H1 (cell line): Measurements from ENCODE around the gene SH2B2. TPM values are rescaled to one million over a fixed set of nuclear protein-coding genes. Genes with fewer than 3 reads are reported as not detected.

ENCODE experiments used
- CTCF ChIA-PET: fragments of 300-600 bp; sonication (Branson Sonifier 250); formaldehyde crosslinking; loops from one replicate; lab custom pipeline; 2021; ENCODE audit not compliant: partially characterized antibody; lab: Charles Lee
- POLR2A ChIA-PET: fragments of 300-600 bp; sonication (Branson Sonifier 250); formaldehyde crosslinking; loops from one replicate; lab custom pipeline; 2021; ENCODE audit warnings: inconsistent platforms; ENCODE audit not compliant: partially characterized antibody; lab: Charles Lee
- DNase-seq, 2 experiments: peaks; one replicate each; pipeline versions ENCODE4 v3.0.0 to v3.0.0-alpha.2; 2010 to 2022; ENCODE audit warnings: low spot score in 2 of 2, low read depth in 1 of 2, mixed read lengths in 1 of 2
- FAIRE-seq: peaks from 2 replicates; lab custom pipeline; 2011; peaks lifted over from hg19 to GRCh38; lab: Jason Lieb, UNC
- H2AFZ ChIP-seq: 2 replicates; pipeline ENCODE4 v1.8.1; 2012; ENCODE audit warnings: low read length, inconsistent platforms
- H2AK5ac ChIP-seq: 2 replicates; pipeline ENCODE4 v1.6.1; 2013; ENCODE audit warnings: low read depth, low read length
- H2BK120ac ChIP-seq: replicated peaks from 2 replicates; pipeline ENCODE3; 2013; ENCODE audit warnings: low read depth, low read length, inconsistent platforms
- H2BK12ac ChIP-seq: 2 replicates; pipeline ENCODE4 v1.6.1; 2013; ENCODE audit warnings: low read depth, low read length
- H2BK15ac ChIP-seq: 2 replicates; pipeline ENCODE4 v1.6.1; 2013; ENCODE audit warnings: low read length
- H2BK20ac ChIP-seq: 2 replicates; pipeline ENCODE4 v1.6.1; 2013; ENCODE audit warnings: low read length
- H2BK5ac ChIP-seq: 2 replicates; pipeline ENCODE4 v1.6.1; 2013; ENCODE audit warnings: low read depth, low read length
- H3K14ac ChIP-seq: 2 replicates; pipeline ENCODE4 v1.6.1; 2013; ENCODE audit warnings: inconsistent platforms; ENCODE audit not compliant: insufficient read length
- H3K18ac ChIP-seq: 2 replicates; pipeline ENCODE4 v1.6.1; 2013; ENCODE audit warnings: low read length; ENCODE audit errors: extremely low read depth
- H3K23ac ChIP-seq: 2 replicates; pipeline ENCODE4 v1.6.1; 2013; ENCODE audit warnings: inconsistent platforms; ENCODE audit not compliant: insufficient read length
- H3K23me2 ChIP-seq: 2 replicates; pipeline ENCODE4 v1.6.1; 2013; ENCODE audit warnings: low read depth, low read length
- H3K27ac ChIP-seq: 2 replicates; pipeline ENCODE4 v1.6.1; 2011; ENCODE audit warnings: low read depth, low read length, inconsistent platforms
- H3K27me3 ChIP-seq, 4 experiments: replicated peaks in 1 of 4; 1 replicate in 1 of 4; 2 replicates in 3 of 4; pipeline versions ENCODE4 v1.6.1 to v1.8.1; 2011 to 2013; ENCODE audit warnings: low read length in 3 of 4, mild to moderate bottlenecking in 3 of 4, inconsistent platforms in 2 of 4, mixed read lengths in 2 of 4, moderate library complexity in 1 of 4; ENCODE audit not compliant: control insufficient read depth in 3 of 4, insufficient read depth in 3 of 4; ENCODE audit errors: extremely low read depth in 1 of 4
- H3K36me3 ChIP-seq, 4 experiments: 2 replicates each; pipeline versions ENCODE4 v1.6.1 to v1.8.1; 2011 to 2013; ENCODE audit warnings: mild to moderate bottlenecking in 4 of 4, low read length in 3 of 4, moderate library complexity in 2 of 4, control low read depth in 1 of 4, inconsistent platforms in 1 of 4; ENCODE audit not compliant: insufficient read depth in 4 of 4, control insufficient read depth in 2 of 4
- H3K4ac ChIP-seq: replicated peaks from 2 replicates; pipeline ENCODE3; 2013; ENCODE audit warnings: low read length, low read depth, mixed read lengths, inconsistent platforms; ENCODE audit not compliant: insufficient read length
- H3K4me1 ChIP-seq, 4 experiments: replicated peaks in 1 of 4; 1 replicate in 1 of 4; 2 replicates in 3 of 4; pipeline versions ENCODE4 v1.6.1 to v1.8.1; 2011 to 2013; ENCODE audit warnings: low read length in 3 of 4, inconsistent platforms in 2 of 4, mixed read lengths in 1 of 4; ENCODE audit not compliant: insufficient read depth in 4 of 4, control insufficient read depth in 3 of 4
- H3K4me2 ChIP-seq, 2 experiments: 2 replicates each; pipeline versions ENCODE4 v1.6.1 to v1.8.1; 2011 to 2013; ENCODE audit warnings: low read depth in 2 of 2, low read length in 2 of 2, control low read depth in 1 of 2, inconsistent platforms in 1 of 2, mild to moderate bottlenecking in 1 of 2; ENCODE audit not compliant: insufficient read depth in 1 of 2
- H3K4me3 ChIP-seq, 4 experiments: fragments of 200-600, 300-600 bp in 1 of 4; sonication (generic), shearing (Covaris generic), sonication (Bioruptor Twin) in 1 of 4; 2 replicates each; pipeline versions ENCODE4 v1.5.1 to v1.8.1; 2011 to 2016; ENCODE audit warnings: low read length in 4 of 4, low read depth in 3 of 4, control low read depth in 2 of 4, inconsistent platforms in 2 of 4, mild to moderate bottlenecking in 2 of 4, mixed read lengths in 1 of 4, moderate library complexity in 1 of 4; ENCODE audit not compliant: insufficient read depth in 2 of 4; ENCODE audit errors: extremely low read depth in 1 of 4
- H3K56ac ChIP-seq: replicated peaks from 2 replicates; pipeline ENCODE3; 2013; ENCODE audit warnings: low read depth, mild to moderate bottlenecking, mixed read lengths, low read length, inconsistent platforms; ENCODE audit not compliant: insufficient read length
- H3K79me1 ChIP-seq: 2 replicates; pipeline ENCODE4 v1.6.1; 2013; ENCODE audit warnings: low read depth, low read length, control low read depth
- H3K79me2 ChIP-seq, 2 experiments: 2 replicates each; pipeline versions ENCODE4 v1.6.1 to v1.8.1; 2012 to 2013; ENCODE audit warnings: low read length in 2 of 2, mild to moderate bottlenecking in 2 of 2, inconsistent platforms in 1 of 2; ENCODE audit not compliant: insufficient read depth in 2 of 2, control insufficient read depth in 1 of 2
- H3K9ac ChIP-seq, 4 experiments: replicated peaks in 1 of 4; 1 replicate in 1 of 4; 2 replicates in 3 of 4; pipeline versions ENCODE4 v1.6.1 to v1.8.1; 2011 to 2013; ENCODE audit warnings: low read depth in 3 of 4, low read length in 3 of 4, control low read depth in 2 of 4, mild to moderate bottlenecking in 2 of 4, moderate library complexity in 2 of 4, inconsistent platforms in 1 of 4; ENCODE audit errors: extremely low read depth in 1 of 4
- H3K9me3 ChIP-seq, 2 experiments: 2 replicates each; pipeline versions ENCODE4 v1.6.1 to v1.8.1; 2012 to 2013; ENCODE audit warnings: mild to moderate bottlenecking in 2 of 2, moderate library complexity in 2 of 2, control low read depth in 1 of 2, inconsistent platforms in 1 of 2, low read depth in 1 of 2, low read length in 1 of 2, mixed read lengths in 1 of 2; ENCODE audit not compliant: insufficient read depth in 2 of 2
- H4K20me1 ChIP-seq, 2 experiments: replicated peaks in 1 of 2; 2 replicates each; pipeline versions ENCODE3 to v1.8.1; 2011 to 2013; ENCODE audit warnings: inconsistent platforms in 2 of 2, low read length in 2 of 2, mild to moderate bottlenecking in 1 of 2; ENCODE audit not compliant: insufficient read depth in 2 of 2, control insufficient read depth in 1 of 2
- H4K5ac ChIP-seq: 2 replicates; pipeline ENCODE4 v1.6.1; 2013; ENCODE audit warnings: low read length, low read depth, mixed read lengths, inconsistent platforms; ENCODE audit not compliant: insufficient read length
- H4K8ac ChIP-seq: 2 replicates; pipeline ENCODE4 v1.8.0; 2013; ENCODE audit warnings: mild to moderate bottlenecking, moderate library complexity, low read length, inconsistent platforms; ENCODE audit not compliant: insufficient read depth; ENCODE audit errors: extremely low read depth
- H4K91ac ChIP-seq: replicated peaks from 2 replicates; pipeline ENCODE3; 2013; ENCODE audit warnings: low read length, mixed read lengths, inconsistent platforms; ENCODE audit not compliant: insufficient read length
- CEBPB ChIP-seq: IDR thresholded peaks from 2 replicates; pipeline ENCODE4 v1.6.1; 2012; ENCODE audit warnings: low read depth, low read length
- EP300 ChIP-seq, 2 experiments: IDR thresholded peaks; 1 replicate in 1 of 2; 2 replicates in 1 of 2; pipeline ENCODE4 v1.6.1; 2011 to 2012; ENCODE audit warnings: low read depth in 2 of 2, low read length in 2 of 2, mild to moderate bottlenecking in 2 of 2, borderline replicate concordance in 1 of 2, inconsistent platforms in 1 of 2, moderate library complexity in 1 of 2
- EZH2 ChIP-seq: fragments of 200-600 bp; sonication (generic); IDR thresholded peaks from 2 replicates; pipeline ENCODE4 v1.7.1; 2012; ENCODE audit warnings: low read depth, mild to moderate bottlenecking, moderate library complexity, low read length, inconsistent platforms; ENCODE audit not compliant: severe bottlenecking
- JUN ChIP-seq: IDR thresholded peaks from 2 replicates; pipeline ENCODE4 v1.6.1; 2011; ENCODE audit warnings: low read depth, mild to moderate bottlenecking, improper control_type of control experiment, low read length
- YY1 ChIP-seq: IDR thresholded peaks from 2 replicates; pipeline ENCODE4 v1.6.1; 2011; ENCODE audit warnings: low read depth, mild to moderate bottlenecking, low read length
- WGBS, 2 experiments: shearing (Covaris generic) in 1 of 2; methylation state at CpG; one replicate each; pipeline versions ENCODE4 v1.1.6 to v1.1.7; 2013 to 2015; ENCODE audit warnings: low lambda C conversion rate in 2 of 2, mixed read lengths in 2 of 2, inconsistent platforms in 1 of 2, low coverage in 1 of 2, missing lambda C conversion rate in 1 of 2; ENCODE audit not compliant: insufficient replicate concordance in 2 of 2, insufficient coverage in 1 of 2, insufficient read length in 1 of 2; ENCODE audit errors: extremely low coverage in 1 of 2, missing lambda C conversion rate in 1 of 2; 5-methylcytosine and 5-hydroxymethylcytosine counted together
- polyA plus RNA-seq, 7 experiments: library from polyadenylated mRNA; depleted of rRNA in 3 of 7; stranded (reverse) in 5 of 7; unstranded in 2 of 7; fragments of >200 nt in 5 of 7; fragments of 200-250 nt in 2 of 7; gene quantifications; 1 replicate in 5 of 7; 2 replicates in 1 of 7; 4 replicates in 1 of 7; pipeline versions ENCODE4 v1.2.1 to v1.2.3, GENCODE V29; 2011 to 2013; ENCODE audit warnings: missing spikeins in 2 of 7, mixed read lengths in 2 of 7
- total RNA-seq: library from RNA; stranded (reverse); fragmentation: NEBNext Ultra II Directional; extraction: Animal tissue kit (Norgen Biotek cat#: 25700); gene quantifications from 2 replicates; pipeline ENCODE4 v1.2.1, GENCODE V29; 2021

Gene SH2B2
- total and polyA plus RNA-seq, 2 of the 8 experiments (the other 6 are each of a cell fraction or from before 2014, with no cell fraction given), result 11.5 to 18.7 TPM

GRCh38 chr7:102283477-102284189, 3.0 kb upstream of the SH2B2 start:
- H2AFZ ChIP-seq, result no peak overlapping the region
- H3K9ac ChIP-seq, result no peak overlapping the region; a peak in 2 of 7 replicates
- no peak overlapping the region; the same call in 1 of the 2 replicates for H4K8ac ChIP-seq
- H2BK15ac ChIP-seq, result no peak overlapping the region
- peaks cover 2% of the 10 kb centered on the region; the same call in 1 of the 2 replicates for H3K79me1 ChIP-seq
- no peak overlapping the region for H2BK12ac ChIP-seq
- no peak for DNase-seq
- no peak overlapping the region for H2BK20ac ChIP-seq
- peaks cover 0 to 4% (median 3%) of the 10 kb centered on the region in 4 experiments; a peak in 3 of 7 replicates for H3K27me3 ChIP-seq
- 87% methylated on average over 10 of the region's 10 CpGs; no CpG with 5 or more reads in 1 of the 2 experiments for WGBS, 2 experiments
- H3K9me3 ChIP-seq, result no peaks in the 10 kb centered on the region
- H4K5ac ChIP-seq, result no peak overlapping the region
- no peak overlapping the region for H3K14ac ChIP-seq
- no peak overlapping the region for H2BK5ac ChIP-seq
- peaks cover 14% of the 10 kb centered on the region; the same call in 1 of the 2 replicates for H3K23me2 ChIP-seq
- H3K4ac ChIP-seq, result no peak overlapping the region
- no peak overlapping the region for H3K4me3 ChIP-seq
- TF ChIP-seq EP300 (IDR thresholded peaks at IDR 0.05; ENCODE audit: borderline replicate concordance in 1 of 2, low read depth in 2 of 2, low read length in 2 of 2) (no peak), CEBPB (no peak), EZH2 (no peak), JUN (no peak), YY1 (no peak)
- no peaks in the 10 kb centered on the region for H3K79me2 ChIP-seq
- no peak overlapping the region for H4K91ac ChIP-seq
- no peak for FAIRE-seq
- H3K56ac ChIP-seq, result no peak overlapping the region
- peaks cover 0 to 9% of the 10 kb centered on the region in 2 experiments for H4K20me1 ChIP-seq
- no peak overlapping the region for H2AK5ac ChIP-seq
- H2BK120ac ChIP-seq, result no peak overlapping the region
- H3K23ac ChIP-seq, result no peak overlapping the region
- no peak overlapping the region for H3K18ac ChIP-seq
- H3K36me3 ChIP-seq, result no peaks in the 10 kb centered on the region
- ChIA-PET CTCF (interaction anchor here (0.5 to 7.5 kb wide), 6 partner anchors 11 to 1890 kb away, joined by 3 to 118 read pairs (median 7); partner anchors contain the start of gene PRKRIP1), POLR2A (interaction anchor here (1.2 to 2.6 kb wide), 3 partner anchors 9 to 113 kb away, joined by 3 to 12 read pairs (median 5); partner anchors contain the start of gene PRKRIP1)
- H3K4me1 ChIP-seq, result peaks cover 2 to 21% (median 12%) of the 10 kb centered on the region in 4 experiments
- H3K4me2 ChIP-seq, result no peak overlapping the region
- H3K27ac ChIP-seq, result no peak overlapping the region
